Endodermal cell (in vitro differentiated cells): ENCODE data around the gene SRMS. TPM values are rescaled to one million over a fixed set of nuclear protein-coding genes. Genes with fewer than 3 reads are reported as not detected.

Experiments
- DNase-seq: peaks from one replicate; pipeline ENCODE4 v3.0.0-alpha.2; 2017
- H3K27ac ChIP-seq: 2 replicates; pipeline ENCODE4 v1.5.1; 2013; ENCODE audit warnings: mild to moderate bottlenecking, low read depth, low read length, moderate library complexity
- H3K27me3 ChIP-seq: 2 replicates; pipeline ENCODE4 v1.6.1; 2013; ENCODE audit warnings: mild to moderate bottlenecking, low read length, moderate library complexity; ENCODE audit not compliant: insufficient read depth, control insufficient read depth, poor library complexity, severe bottlenecking
- H3K36me3 ChIP-seq: 2 replicates; pipeline ENCODE4 v1.7.0; 2013; ENCODE audit warnings: mild to moderate bottlenecking, low read length, moderate library complexity; ENCODE audit not compliant: control insufficient read depth, insufficient read depth
- H3K4me1 ChIP-seq: one replicate; pipeline ENCODE4 v1.7.0; 2013; ENCODE audit warnings: low read length; ENCODE audit not compliant: control insufficient read depth, insufficient read depth
- H3K4me3 ChIP-seq: 2 replicates; pipeline ENCODE4 v1.5.1; 2013; ENCODE audit warnings: mild to moderate bottlenecking, low read length, moderate library complexity
- H3K9ac ChIP-seq: 2 replicates; pipeline ENCODE4 v1.6.1; 2013; ENCODE audit warnings: mild to moderate bottlenecking, low read length, moderate library complexity; ENCODE audit not compliant: poor library complexity, severe bottlenecking; ENCODE audit errors: extremely low read depth
- H3K9me3 ChIP-seq: 2 replicates; pipeline ENCODE4 v1.6.1; 2013; ENCODE audit warnings: mild to moderate bottlenecking, low read length, moderate library complexity; ENCODE audit not compliant: control insufficient read depth
- H3K27ac Mint-ChIP-seq: 2 replicates; pipeline ENCODE4 v1.8.0; 2020; ENCODE audit warnings: mixed read lengths
- H3K27me3 Mint-ChIP-seq: 2 replicates; pipeline ENCODE4 v1.8.0; 2021; ENCODE audit warnings: mild to moderate bottlenecking, mixed read lengths; ENCODE audit not compliant: insufficient read depth
- H3K36me3 Mint-ChIP-seq: 2 replicates; pipeline ENCODE4 v1.8.0; 2020; ENCODE audit warnings: low read depth, mixed read lengths
- H3K4me1 Mint-ChIP-seq: 2 replicates; pipeline ENCODE4 v1.8.0; 2020; ENCODE audit warnings: mixed read lengths
- H3K4me3 Mint-ChIP-seq: 2 replicates; pipeline ENCODE4 v1.8.0; 2020; ENCODE audit warnings: mild to moderate bottlenecking, moderate library complexity, mixed read lengths
- H3K9me3 Mint-ChIP-seq: 2 replicates; pipeline ENCODE4 v1.8.0; 2020; ENCODE audit warnings: mild to moderate bottlenecking, mixed read lengths
- CTCF ChIP-seq: fragments of 200-600 bp; sonication (generic); conservative IDR thresholded peaks from 2 replicates; pipeline ENCODE4 v1.5.0; 2021; ENCODE audit warnings: antibody characterized with exemption, mild to moderate bottlenecking
- WGBS, 2 experiments: methylation state at CpG; one replicate each; pipeline versions ENCODE4 v1.1.5 to v1.1.7; 2013; ENCODE audit warnings: missing lambda C conversion rate in 2 of 2, mixed read lengths in 1 of 2; ENCODE audit not compliant: insufficient coverage in 1 of 2, insufficient read length in 1 of 2; 5-methylcytosine and 5-hydroxymethylcytosine counted together
- total RNA-seq, 2 donors: library from RNA; stranded (reverse); fragmentation: NEBNext Ultra II Directional in 1 of 2; extraction: Animal tissue kit (Norgen Biotek cat#: 25700) in 1 of 2; gene quantifications; 2 replicates in 1 of 2; 3 replicates in 1 of 2; pipeline ENCODE4 v1.2.1, GENCODE V29; 2021

The SRMS gene
- total RNA-seq, 2 donors from 2014 or later, result not detected

GRCh38 chr20:63586797-63587196 lies 39.2 kb upstream of the SRMS start:
- Mint-ChIP-seq H3K4me1 (peaks cover 5% of the 10 kb centered on the region), H3K27ac (no peak overlapping the region), H3K4me3 (no peak overlapping the region), H3K27me3 (no peaks in the 10 kb centered on the region), H3K9me3 (no peaks in the 10 kb centered on the region), H3K36me3 (peaks cover 15% of the 10 kb centered on the region)
- H3K9me3 ChIP-seq, result no peaks in the 10 kb centered on the region
- no peak overlapping the region for H3K4me3 ChIP-seq
- H3K9ac ChIP-seq, result no peak overlapping the region
- no peaks in the 10 kb centered on the region for H3K36me3 ChIP-seq
- no peak overlapping the region for H3K27ac ChIP-seq
- H3K4me1 ChIP-seq, result no peaks in the 10 kb centered on the region
- WGBS, 2 experiments, result 93% methylated on average over 14 to 17 of the region's 17 CpGs
- no peak for DNase-seq
- no peaks in the 10 kb centered on the region for H3K27me3 ChIP-seq
- TF ChIP-seq CTCF, result no peak

GRCh38 chr20:63585616-63586565 lies 38.3 kb upstream of the SRMS start:
- Histone ChIP-seq H3K27me3 (no peaks in the 10 kb centered on the region), H3K4me3 (no peak overlapping the region), H3K4me1 (no peaks in the 10 kb centered on the region), H3K9me3 (no peaks in the 10 kb centered on the region), H3K9ac (no peak overlapping the region), H3K36me3 (no peaks in the 10 kb centered on the region), H3K27ac (no peak overlapping the region)
- Mint-ChIP-seq H3K27me3 (no peaks in the 10 kb centered on the region), H3K4me1 (peaks cover 5% of the 10 kb centered on the region), H3K36me3 (peaks cover 12% of the 10 kb centered on the region), H3K27ac (no peak overlapping the region), H3K9me3 (no peaks in the 10 kb centered on the region), H3K4me3 (no peak overlapping the region)
- DNase-seq, result no peak
- TF ChIP-seq CTCF, result no peak
- WGBS, 2 experiments, result 92 to 93% methylated on average over 20 to 22 of the region's 22 CpGs

- Histone ChIP-seq H3K36me3 (no peaks in the 10 kb centered on the region), H3K4me1 (no peaks in the 10 kb centered on the region), H3K4me3 (no peak overlapping the region), H3K27ac (no peak overlapping the region), H3K9me3 (no peaks in the 10 kb centered on the region), H3K27me3 (no peaks in the 10 kb centered on the region), H3K9ac (no peak overlapping the region)
- H3K27me3 Mint-ChIP-seq, result no peaks in the 10 kb centered on the region
- peaks cover 3% of the 10 kb centered on the region for H3K4me1 Mint-ChIP-seq
- no peaks in the 10 kb centered on the region for H3K36me3 Mint-ChIP-seq
- no peak overlapping the region for H3K4me3 Mint-ChIP-seq
- H3K9me3 Mint-ChIP-seq, result no peaks in the 10 kb centered on the region
- no peak for TF ChIP-seq CTCF
- no peak for DNase-seq
- 90 to 99% methylated on average over 23 of the region's 23 CpGs for whole genome bisulfite sequencing, 2 experiments
- peak overlapping the region; percentile 38 for H3K27ac Mint-ChIP-seq
These were observed 35.0 kb upstream of the SRMS start for GRCh38 chr20:63582382-63583063.
